Measurements from ENCODE around the gene EDN2.

The EDN2 gene

DNA sequence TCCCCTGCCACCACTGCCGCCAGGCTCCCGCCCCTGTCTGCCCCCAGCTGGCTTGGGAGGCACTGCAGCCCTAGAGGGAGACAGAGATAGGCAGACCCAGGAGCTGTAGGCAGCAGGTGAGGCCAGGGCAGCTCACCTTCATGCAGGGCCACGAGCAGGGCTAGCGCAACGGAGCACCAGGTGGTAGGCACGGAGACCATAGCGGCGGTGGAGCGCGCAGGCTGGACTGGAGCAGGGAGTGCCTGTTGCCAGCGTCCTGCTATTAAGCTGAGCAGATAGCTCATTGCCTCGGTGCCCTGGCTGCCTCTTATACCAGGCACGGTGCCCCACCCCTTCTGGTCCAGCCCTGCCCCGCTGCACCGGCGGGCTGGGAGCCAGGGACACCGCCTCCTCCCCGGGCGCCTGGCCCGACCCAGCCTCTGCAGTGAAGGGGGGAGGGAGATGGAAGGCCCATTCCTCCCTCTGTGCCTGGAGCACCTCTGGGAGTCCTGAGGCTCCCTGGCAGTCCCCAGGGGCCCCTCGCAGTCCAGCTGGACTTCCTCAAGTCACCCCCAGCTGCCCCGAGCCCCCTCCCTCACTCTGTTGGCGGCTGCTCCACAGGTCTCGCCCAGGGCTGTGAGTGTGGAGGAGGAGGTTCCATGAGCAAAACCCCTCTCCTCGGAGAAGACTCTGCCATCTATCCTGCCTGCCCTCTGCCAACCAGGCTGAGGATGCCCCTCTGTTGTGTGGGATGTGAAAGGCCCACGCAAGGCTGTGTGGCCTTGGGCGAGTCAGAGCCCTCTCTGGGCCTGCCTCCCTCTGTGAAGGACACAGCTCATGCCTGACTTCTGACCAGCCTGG lies at the start of gene EDN2:
Gene EDN2, minus strand, starts transcription at position 282 of the 840 bp plus-strand sequence. Its CDS starts 82 bp downstream, at position 200.
- DNase-seq (ENCODE audit: low read depth in 2 of 2, low spot score in 1 of 2) = no peak

- no peak for DNase-seq (ENCODE audit: low read depth in 2 of 2, low spot score in 1 of 2)
Observed at GRCh38 chr1:41533731-41534080, 49.2 kb upstream of the EDN2 start.

DNA sequence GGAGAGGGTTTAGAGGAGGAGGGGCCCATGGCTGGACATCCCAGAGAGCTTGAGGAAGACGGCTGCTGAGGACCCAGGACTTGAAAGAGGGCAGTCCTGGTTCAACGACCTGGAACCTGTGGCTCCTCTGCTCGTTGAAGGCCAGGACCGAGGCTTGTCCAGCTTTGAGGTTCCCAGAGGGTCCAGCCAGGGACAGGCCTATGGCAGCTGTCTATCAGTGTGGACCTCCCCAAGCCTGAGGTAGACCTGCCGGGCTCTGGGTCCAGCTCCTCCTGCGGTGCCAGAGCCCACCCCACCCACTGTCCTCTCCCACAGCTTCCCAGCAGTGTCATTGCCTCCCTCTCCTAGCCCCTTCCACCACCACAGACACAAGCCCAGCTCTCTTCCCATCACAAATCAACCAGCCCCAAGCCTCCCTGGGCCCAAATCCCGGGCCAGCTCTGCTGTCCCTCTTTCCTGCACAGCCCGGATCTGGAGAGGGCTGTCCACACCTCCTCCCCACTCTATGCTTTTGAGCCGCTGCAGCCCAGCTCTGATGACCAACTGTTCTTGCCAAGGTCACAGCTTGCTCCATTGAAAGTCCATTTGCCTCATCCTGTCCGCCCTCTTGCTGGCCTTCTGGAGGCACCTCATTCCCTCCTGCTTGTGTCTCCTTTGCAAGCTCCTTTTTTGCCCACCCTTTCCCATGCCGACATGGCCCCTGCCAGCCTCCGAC lies 48.7 kb upstream of the EDN2 start:
- no peak for DNase-seq (ENCODE audit: low read depth in 2 of 2, low spot score in 1 of 2)

DNA sequence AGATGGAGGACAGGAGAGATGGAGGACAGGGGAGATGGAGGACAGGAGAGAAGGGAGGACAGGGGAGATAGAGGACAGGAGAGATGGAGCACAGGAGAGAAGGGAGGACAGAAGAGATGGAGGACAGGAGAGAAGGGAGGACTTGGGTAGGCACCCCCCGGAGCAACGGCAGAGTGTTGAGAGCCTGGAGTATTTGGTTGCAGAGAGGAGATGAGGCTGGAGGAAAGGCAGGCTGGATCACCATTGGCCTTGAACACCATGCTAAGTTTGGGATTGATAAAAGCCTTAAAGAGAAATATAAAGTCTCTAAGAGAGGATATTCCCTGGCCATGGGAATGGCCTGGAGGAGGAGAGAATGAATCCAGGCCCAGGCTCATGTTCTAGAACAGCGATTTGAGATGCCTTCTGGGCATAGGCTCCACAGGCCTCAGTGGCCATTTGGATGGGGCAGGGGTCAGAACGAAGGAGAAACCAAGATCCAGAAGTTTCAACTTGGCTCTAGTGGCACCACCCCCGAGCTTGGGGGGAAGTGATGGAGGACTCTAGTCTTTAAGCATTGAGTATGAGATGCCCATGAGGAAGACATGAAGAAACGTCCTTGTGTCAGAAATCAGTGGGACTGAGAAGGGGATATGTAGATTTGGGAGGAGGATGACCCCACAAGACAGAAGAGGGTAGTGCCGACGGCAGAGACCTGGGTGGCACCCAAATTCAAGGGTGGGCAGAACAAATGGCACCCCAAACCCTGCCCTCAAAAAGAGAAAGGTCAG lies 47.9 kb upstream of the EDN2 start:
- no peak for DNase-seq (ENCODE audit: low read depth in 2 of 2, low spot score in 1 of 2)

DNA sequence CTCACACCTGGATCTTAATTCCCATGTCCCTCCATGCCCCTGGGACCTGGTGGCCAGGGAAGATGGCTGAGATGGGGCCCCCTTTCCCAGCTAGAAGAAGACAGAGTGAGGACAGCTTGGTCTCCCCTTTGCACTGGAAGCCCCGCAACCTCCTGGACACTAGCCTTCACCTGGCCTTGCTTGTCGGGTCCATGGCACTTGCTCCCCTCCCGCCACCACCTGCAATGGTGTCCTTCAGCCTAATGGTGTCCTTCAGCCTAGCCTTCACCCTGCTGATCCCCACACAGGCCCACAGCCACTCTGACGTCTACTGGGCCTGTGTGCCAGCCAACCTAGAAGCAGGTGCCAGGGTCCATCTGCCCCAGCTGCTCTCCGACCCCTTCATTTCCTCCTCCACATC lies 45.9 kb upstream of the EDN2 start:
- DNase-seq (ENCODE audit: low read depth in 2 of 2, low spot score in 1 of 2) = no peak

GRCh38 chr1:41529621-41530395 lies 45.3 kb upstream of the EDN2 start:
- no peak for DNase-seq (ENCODE audit: low read depth in 2 of 2, low spot score in 1 of 2)

DNA sequence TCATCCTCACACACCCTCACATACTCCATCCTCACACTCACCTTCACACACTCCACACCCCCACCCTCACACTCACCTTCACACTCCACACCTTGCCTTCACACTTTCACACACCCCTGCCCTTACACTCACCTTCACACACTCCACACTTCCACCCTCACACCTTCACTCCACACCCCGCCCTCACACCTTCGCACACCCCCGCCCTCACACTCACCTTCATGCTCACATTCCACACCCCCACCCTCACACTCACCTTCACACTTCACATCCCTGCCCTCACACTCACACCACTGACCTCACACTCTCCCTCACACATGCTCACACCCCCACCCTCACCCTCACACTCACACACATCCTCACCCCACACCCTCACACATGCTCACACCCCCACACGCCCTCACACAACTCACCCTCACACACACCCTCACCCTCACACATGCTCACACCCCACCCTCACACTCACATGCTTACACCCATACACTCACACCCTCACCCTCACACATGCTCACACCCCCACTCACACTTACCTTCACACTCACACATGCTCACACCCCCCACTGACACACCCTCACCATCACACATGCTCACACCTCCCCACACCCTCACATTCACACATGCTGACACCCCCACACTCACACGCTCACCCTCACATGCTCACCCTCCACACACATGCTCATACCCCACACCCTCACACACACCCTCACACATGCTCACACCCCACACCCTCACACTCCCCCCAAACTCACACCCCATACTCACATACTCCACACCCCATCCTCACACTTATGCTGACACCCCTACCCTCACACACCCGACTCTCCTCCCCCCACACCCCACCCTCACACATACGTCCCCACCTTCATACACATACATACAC lies 44.5 kb upstream of the EDN2 start:
- DNase-seq (ENCODE audit: low read depth in 2 of 2, low spot score in 1 of 2) = no peak

DNA sequence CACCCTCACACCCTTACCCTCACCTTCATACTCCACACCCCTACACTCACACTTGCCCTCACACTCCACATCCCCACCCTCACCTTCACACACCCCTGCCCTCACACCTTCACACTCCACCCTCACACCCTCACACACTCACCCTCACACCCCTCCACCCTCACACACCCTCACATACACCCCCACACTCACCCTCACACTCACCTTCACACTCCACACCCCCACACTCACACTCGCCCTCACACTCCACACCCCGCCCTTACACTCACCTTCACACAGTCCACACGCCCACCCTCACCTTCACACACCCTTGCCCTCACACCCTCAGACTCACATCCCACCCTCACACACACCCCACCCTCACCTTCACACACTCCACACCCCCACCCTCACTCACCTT lies 43.6 kb upstream of the EDN2 start:
- no peak for DNase-seq (ENCODE audit: low read depth in 2 of 2, low spot score in 1 of 2)

DNA sequence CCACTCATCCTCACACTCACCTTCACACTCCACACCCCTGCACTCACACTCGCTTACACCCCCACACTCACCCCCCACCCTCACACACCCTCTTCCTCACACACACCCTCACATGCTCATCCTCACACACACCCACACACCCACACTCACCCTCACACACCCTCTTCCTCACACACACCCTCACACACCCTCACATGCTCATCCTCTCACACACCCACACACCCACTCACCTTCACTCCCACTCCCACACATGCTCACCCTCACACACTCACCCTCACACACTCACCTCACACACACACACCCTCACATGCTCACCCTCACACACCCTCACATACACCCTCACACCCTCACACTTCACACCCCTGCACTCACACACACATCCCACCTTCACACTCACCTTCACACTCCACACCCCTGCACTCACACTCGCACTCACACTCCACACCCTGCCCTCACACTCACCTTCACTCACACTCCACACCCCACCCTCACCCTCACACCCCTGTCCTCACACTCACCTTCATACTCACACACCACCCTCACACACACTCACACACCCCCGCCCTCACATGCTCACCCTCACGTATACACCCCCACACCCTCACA lies 42.6 kb upstream of the EDN2 start:
- DNase-seq (ENCODE audit: low read depth in 2 of 2, low spot score in 1 of 2) = no peak

GRCh38 chr1:41525891-41526587 lies 41.6 kb upstream of the EDN2 start:
- DNase-seq (ENCODE audit: low read depth in 2 of 2, low spot score in 1 of 2) = no peak

DNA sequence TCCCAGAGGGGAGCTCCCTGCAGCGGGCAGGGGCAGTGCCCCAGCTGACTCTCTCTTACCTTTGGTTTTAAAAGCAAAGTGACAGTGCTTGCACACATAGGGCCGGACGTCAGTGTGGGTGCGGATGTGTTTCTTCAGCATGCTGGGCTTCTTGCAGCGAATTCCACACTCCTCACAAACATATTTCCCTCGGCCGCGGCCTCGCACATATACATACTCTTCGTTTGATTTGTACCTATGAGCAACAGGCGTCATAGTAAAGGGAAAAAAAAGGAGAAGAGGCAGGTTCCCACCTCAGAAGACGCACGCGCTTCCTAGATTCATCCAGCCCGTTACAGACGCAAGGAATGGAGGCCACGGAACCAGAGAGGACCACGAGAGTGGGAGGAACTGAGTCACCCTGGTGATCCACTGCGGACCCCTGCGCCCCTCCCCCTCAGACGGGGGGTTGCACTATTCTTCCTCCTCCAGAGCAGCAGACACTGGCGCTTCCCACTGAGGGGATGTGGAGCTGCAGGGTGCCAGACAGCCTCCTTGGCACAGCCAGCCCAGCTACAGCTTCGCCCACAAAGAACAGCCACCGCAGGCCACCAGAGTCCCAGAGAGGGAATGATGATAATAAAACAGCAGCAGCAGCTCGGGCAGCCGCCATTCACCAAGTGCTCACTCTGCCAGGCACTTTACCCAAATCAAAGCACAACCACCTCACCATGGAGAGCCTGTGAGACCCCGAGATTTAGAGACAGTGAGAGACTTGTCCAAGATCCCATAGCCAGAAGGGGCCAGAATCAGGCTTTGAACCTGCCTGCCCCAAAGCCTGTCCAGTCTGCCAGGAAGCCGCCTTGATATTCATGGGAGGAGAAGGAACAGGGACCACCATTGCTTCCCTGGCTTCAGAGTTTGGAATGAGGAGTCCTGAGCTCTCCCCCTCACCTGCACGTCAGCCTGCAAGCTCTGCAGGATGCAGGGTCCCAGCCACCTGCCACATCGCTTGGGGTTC lies 40.5 kb upstream of the EDN2 start:
- no peak for DNase-seq (ENCODE audit: low read depth in 2 of 2, low spot score in 1 of 2)

DNA sequence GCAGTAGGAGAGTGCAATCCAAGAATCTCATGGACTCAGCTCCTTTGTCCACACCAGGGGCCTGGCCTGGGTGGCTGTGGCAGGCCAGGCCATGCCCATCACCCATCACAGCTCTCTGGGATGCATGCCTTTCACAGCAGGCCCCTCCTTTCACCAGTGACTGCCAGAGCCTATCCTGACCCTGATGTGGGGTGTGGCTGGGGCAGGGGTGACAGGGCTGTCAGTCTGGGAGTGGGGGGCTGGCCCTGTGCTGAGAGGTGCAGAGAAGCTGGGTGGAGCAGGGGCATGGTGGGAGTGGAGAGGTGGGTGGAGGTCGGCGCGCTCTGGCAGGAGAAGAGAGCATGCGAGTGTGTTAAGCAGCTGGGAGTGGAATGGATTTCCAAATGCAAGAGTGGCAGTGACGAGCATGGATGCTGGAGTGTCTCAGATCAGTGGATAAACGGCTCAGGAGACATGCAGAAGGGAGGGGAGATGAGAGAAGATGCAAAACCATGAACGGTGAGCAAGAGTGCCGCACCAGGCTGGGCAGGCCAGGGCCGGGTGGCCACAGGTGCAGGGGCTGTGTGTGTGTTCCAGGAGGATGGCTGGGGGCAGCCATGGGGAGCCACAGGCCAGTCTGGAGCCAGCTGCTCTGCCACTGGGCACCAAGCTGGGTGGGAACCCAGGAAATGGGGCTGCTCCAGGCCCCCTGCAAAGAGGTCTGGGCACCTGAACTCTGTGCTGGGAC lies 39.6 kb upstream of the EDN2 start:
- DNase-seq (ENCODE audit: low read depth in 2 of 2, low spot score in 1 of 2) = no peak

- no peak for DNase-seq (ENCODE audit: low read depth in 2 of 2, low spot score in 1 of 2)
Observed at GRCh38 chr1:41523071-41523470, 38.6 kb upstream of the EDN2 start.

GRCh38 chr1:41521766-41522165 lies 37.3 kb upstream of the EDN2 start:
- no peak for DNase-seq (ENCODE audit: low read depth in 2 of 2, low spot score in 1 of 2)

DNA sequence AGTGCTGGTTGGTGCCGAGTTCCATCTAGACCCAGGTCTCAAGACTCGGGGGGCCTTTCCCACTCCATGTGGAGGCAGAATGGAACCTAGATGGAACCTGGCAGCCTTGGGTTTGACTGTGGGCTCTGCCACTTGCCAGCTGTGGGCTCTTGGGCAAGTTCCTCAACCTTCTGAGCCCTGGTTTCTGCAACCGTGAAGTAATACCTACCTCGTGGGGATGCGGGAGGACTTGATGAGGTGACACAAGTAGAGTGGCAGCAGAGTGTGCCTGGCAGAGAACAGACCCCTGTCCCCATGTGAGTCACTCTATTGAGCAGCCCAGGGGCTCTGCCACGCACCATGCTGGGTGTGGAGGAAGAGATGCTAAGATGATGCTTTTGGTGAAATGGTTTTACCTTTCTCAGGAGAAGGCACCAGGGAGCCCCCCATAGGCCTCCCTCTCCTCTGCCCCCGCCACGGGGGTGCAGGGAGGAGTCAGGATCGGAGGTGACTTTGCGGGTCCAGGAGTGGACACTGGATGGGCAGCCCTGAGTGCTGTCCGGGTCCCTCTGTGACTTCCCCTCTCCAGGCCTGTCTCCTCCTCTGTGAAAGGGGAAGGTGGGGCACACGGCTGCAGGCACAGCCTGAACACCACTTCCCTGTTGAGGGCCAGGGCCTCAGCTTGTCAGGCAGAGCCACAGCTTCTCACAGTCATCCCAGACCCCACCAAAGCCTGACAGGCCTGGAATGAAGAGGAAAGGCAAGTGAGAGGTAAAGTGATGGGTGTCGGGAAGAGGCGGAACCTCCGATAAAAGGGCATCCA lies 36.7 kb upstream of the EDN2 start:
- no peak for DNase-seq (ENCODE audit: low read depth in 2 of 2, low spot score in 1 of 2)

- DNase-seq (ENCODE audit: low read depth in 2 of 2, low spot score in 1 of 2) = no peak
Observed at GRCh38 chr1:41519667-41520066, 35.2 kb upstream of the EDN2 start.

Data from stimulated activated CD8-positive, alpha-beta memory T cell treated with anti-CD3 and anti-CD28 coated beads, Interleukin-4, amount 100 ng/mL, for 4 hours (primary cell).